Skin of body (tissue), 2 donors: ENCODE data around the gene HERC4. TPM values are rescaled to one million over a fixed set of nuclear protein-coding genes. Genes with fewer than 3 reads are reported as not detected.
"Not testable (repeated sequence)": the region's sequence is repeated elsewhere in the genome, so short reads cannot be mapped to it uniquely, and the experiment has no call there.

ENCODE experiments used
- DNase-seq: peaks from one replicate; lab custom pipeline; 2025; lab: John Stamatoyannopoulos, UW
- total RNA-seq: library from RNA; depleted of rRNA; stranded (reverse); fragments of >200 nt; gene quantifications from one replicate; pipeline ENCODE4 v1.2.3, GENCODE V29; 2014

Gene HERC4
- total RNA-seq, 1 donor from 2014 or later, result 77.9 TPM

GRCh38 chr10:68092512-68092911 is 17.4 kb upstream of the HERC4 start:
- DNase-seq, result peak; percentile 5

- no peak for DNase-seq
Measured at GRCh38 chr10:68090586-68090985, 15.5 kb upstream of the HERC4 start.

- DNase-seq, result no peak
Measured at GRCh38 chr10:68088740-68089139, 13.7 kb upstream of the HERC4 start.

GRCh38 chr10:68087685-68088401 is 12.8 kb upstream of the HERC4 start:
- DNase-seq, result no peak

GRCh38 chr10:68086910-68087684 is 12.0 kb upstream of the HERC4 start:
- no peak for DNase-seq

- no peak for DNase-seq
Measured at GRCh38 chr10:68086011-68086410, 10.9 kb upstream of the HERC4 start.

- DNase-seq, result no peak
Measured at GRCh38 chr10:68084469-68084868, 9.4 kb upstream of the HERC4 start.

- no peak for DNase-seq
Measured at GRCh38 chr10:68083953-68084352, 8.9 kb upstream of the HERC4 start.

- DNase-seq, result no peak
Measured at GRCh38 chr10:68082872-68083271, 7.8 kb upstream of the HERC4 start.

GRCh38 chr10:68081916-68082315 is 6.8 kb upstream of the HERC4 start:
- DNase-seq, result no peak

GRCh38 chr10:68080853-68081431 is 5.9 kb upstream of the HERC4 start:
- DNase-seq, result no peak

- no peak for DNase-seq
Measured at GRCh38 chr10:68079434-68079833, 4.4 kb upstream of the HERC4 start.

- DNase-seq, result no peak
Measured at GRCh38 chr10:68077026-68077425, 1.9 kb upstream of the HERC4 start.

- DNase-seq, result not testable (repeated sequence)
Measured at GRCh38 chr10:68076081-68076480, 998 bp upstream of the HERC4 start.

GRCh38 chr10:68075550-68076004 is 494 bp upstream of the HERC4 start:
- DNase-seq, result no peak

GRCh38 chr10:68074031-68074774 is 880 bp downstream of the HERC4 start:
- peak; percentile 40 for DNase-seq

GRCh38 chr10:68073631-68074030 is 1.5 kb downstream of the HERC4 start:
- DNase-seq, result no peak

GRCh38 chr10:68067508-68067907 is 7.6 kb downstream of the HERC4 start:
- DNase-seq, result no peak

- DNase-seq, result no peak
Measured at GRCh38 chr10:68067029-68067428, 8.1 kb downstream of the HERC4 start.

- no peak for DNase-seq
Measured at GRCh38 chr10:68053553-68053952, 21.5 kb downstream of the HERC4 start.

GRCh38 chr10:68052463-68052862 is 22.6 kb downstream of the HERC4 start:
- no peak for DNase-seq
